ENCODE data around the gene FADS6. TPM values are rescaled to one million over a fixed set of nuclear protein-coding genes. Genes with fewer than 3 reads are reported as not detected.

The FADS6 gene
- total RNA-seq: not detected in 2 replicates

- intact Hi-C loops (cut with micrococcal nuclease): no loop called here
- Mint-ChIP-seq H3K27ac (no peak within 1 kb of the TSS), H3K9me3 (no peaks in the 10 kb centered on the region), H3K4me3 (peak within 1 kb of the TSS; percentile 68), H3K36me3 (ENCODE audit: low read depth) (no peaks in the 10 kb centered on the region), H3K4me1 (peaks cover 2% of the 10 kb centered on the region), H3K27me3 (peaks cover 47% of the 10 kb centered on the region)
- DNase-seq: peak; percentile 70
Observed at GRCh38 chr17:74892974-74893911, at the start of gene FADS6. Gene FADS6 (minus strand): TSS chr17:74893633. CDS start chr17:74893595, 38 bp downstream.

- no peak for DNase-seq
- Mint-ChIP-seq H3K4me3 (no peak overlapping the region), H3K9me3 (no peaks in the 10 kb centered on the region), H3K27ac (no peak overlapping the region), H3K27me3 (peaks cover 37% of the 10 kb centered on the region), H3K36me3 (ENCODE audit: low read depth) (no peaks in the 10 kb centered on the region), H3K4me1 (peaks cover 2% of the 10 kb centered on the region)
- intact Hi-C loops (cut with micrococcal nuclease): no loop called here
Observed at GRCh38 chr17:74941128-74941725, 47.8 kb upstream of the FADS6 start.

- no peaks in the 10 kb centered on the region for H3K9me3 Mint-ChIP-seq
- intact Hi-C loops (cut with micrococcal nuclease): no loop called here
- no peak overlapping the region for H3K4me3 Mint-ChIP-seq
Observed at GRCh38 chr17:74939534-74939933, 46.1 kb upstream of the FADS6 start.

GRCh38 chr17:74938194-74938950 lies 44.9 kb upstream of the FADS6 start:
- intact Hi-C loops (cut with micrococcal nuclease): no loop called here
- Mint-ChIP-seq H3K27ac (no peak overlapping the region), H3K27me3 (peaks cover 46% of the 10 kb centered on the region), H3K4me1 (peaks cover 2% of the 10 kb centered on the region), H3K4me3 (no peak overlapping the region), H3K36me3 (ENCODE audit: low read depth) (no peaks in the 10 kb centered on the region), H3K9me3 (no peaks in the 10 kb centered on the region)
- DNase-seq: no peak

More at GRCh38 chr17:74939534-74939933, 46.1 kb upstream of the FADS6 start:
- peaks cover 37% of the 10 kb centered on the region for H3K27me3 Mint-ChIP-seq
- no peaks in the 10 kb centered on the region for H3K36me3 Mint-ChIP-seq (ENCODE audit: low read depth)
- H3K27ac Mint-ChIP-seq: no peak overlapping the region
- peaks cover 2% of the 10 kb centered on the region for H3K4me1 Mint-ChIP-seq
- no peak for DNase-seq

GRCh38 chr17:74937064-74938051 lies 43.9 kb upstream of the FADS6 start:
- Mint-ChIP-seq H3K27me3 (peaks cover 55% of the 10 kb centered on the region), H3K4me3 (no peak overlapping the region), H3K36me3 (ENCODE audit: low read depth) (no peaks in the 10 kb centered on the region), H3K9me3 (no peaks in the 10 kb centered on the region), H3K4me1 (peaks cover 2% of the 10 kb centered on the region), H3K27ac (no peak overlapping the region)
- DNase-seq: no peak
- intact Hi-C loops (cut with micrococcal nuclease): no loop called here

GRCh38 chr17:74936470-74936799 lies 43.0 kb upstream of the FADS6 start:
- no peak overlapping the region for H3K4me3 Mint-ChIP-seq
- H3K27ac Mint-ChIP-seq: no peak overlapping the region
- peaks cover 2% of the 10 kb centered on the region for H3K4me1 Mint-ChIP-seq
- H3K9me3 Mint-ChIP-seq: no peaks in the 10 kb centered on the region
- DNase-seq: no peak
- H3K36me3 Mint-ChIP-seq (ENCODE audit: low read depth): no peaks in the 10 kb centered on the region
- H3K27me3 Mint-ChIP-seq: peaks cover 63% of the 10 kb centered on the region
- intact Hi-C loops (cut with micrococcal nuclease): no loop called here

GRCh38 chr17:74935585-74936469 lies 42.4 kb upstream of the FADS6 start, which contains the start of gene OTOP3:
Gene OTOP3 (plus strand): TSS chr17:74935898. CDS start chr17:74935922, 24 bp downstream.
- Mint-ChIP-seq H3K36me3 (ENCODE audit: low read depth) (no peaks in the 10 kb centered on the region), H3K27ac (no peak within 1 kb of the TSS), H3K4me1 (peaks cover 5% of the 10 kb centered on the region), H3K4me3 (no peak within 1 kb of the TSS), H3K27me3 (peaks cover 69% of the 10 kb centered on the region), H3K9me3 (no peaks in the 10 kb centered on the region)
- no peak for DNase-seq
- intact Hi-C loops (cut with micrococcal nuclease): no loop called here

- Mint-ChIP-seq H3K36me3 (ENCODE audit: low read depth) (no peaks in the 10 kb centered on the region), H3K4me3 (no peak overlapping the region), H3K4me1 (peaks cover 5% of the 10 kb centered on the region), H3K9me3 (no peaks in the 10 kb centered on the region), H3K27ac (no peak overlapping the region), H3K27me3 (peaks cover 67% of the 10 kb centered on the region)
- intact Hi-C loops (cut with micrococcal nuclease): no loop called here
- DNase-seq: no peak
Observed at GRCh38 chr17:74935048-74935447, 41.6 kb upstream of the FADS6 start.

GRCh38 chr17:74930535-74931036 lies 37.2 kb upstream of the FADS6 start:
- Mint-ChIP-seq H3K27me3 (peaks cover 66% of the 10 kb centered on the region), H3K36me3 (ENCODE audit: low read depth) (no peaks in the 10 kb centered on the region), H3K27ac (no peak overlapping the region), H3K4me1 (peaks cover 3% of the 10 kb centered on the region), H3K4me3 (no peak overlapping the region), H3K9me3 (no peaks in the 10 kb centered on the region)
- intact Hi-C loops (cut with micrococcal nuclease): no loop called here
- DNase-seq: no peak

GRCh38 chr17:74928786-74929185 lies 35.4 kb upstream of the FADS6 start:
- no peaks in the 10 kb centered on the region for H3K36me3 Mint-ChIP-seq (ENCODE audit: low read depth)
- no peak for DNase-seq
- intact Hi-C loops (cut with micrococcal nuclease): no loop called here
- peaks cover 6% of the 10 kb centered on the region for H3K4me1 Mint-ChIP-seq
- no peaks in the 10 kb centered on the region for H3K9me3 Mint-ChIP-seq
- peaks cover 67% of the 10 kb centered on the region for H3K27me3 Mint-ChIP-seq
- no peak overlapping the region for H3K27ac Mint-ChIP-seq
- H3K4me3 Mint-ChIP-seq: no peak overlapping the region

GRCh38 chr17:74925242-74925641 lies 31.8 kb upstream of the FADS6 start:
- no peak for DNase-seq
- no peaks in the 10 kb centered on the region for H3K9me3 Mint-ChIP-seq
- no peak overlapping the region for H3K4me3 Mint-ChIP-seq
- H3K4me1 Mint-ChIP-seq: peaks cover 2% of the 10 kb centered on the region
- intact Hi-C loops (cut with micrococcal nuclease): no loop called here
- H3K36me3 Mint-ChIP-seq (ENCODE audit: low read depth): no peaks in the 10 kb centered on the region
- H3K27ac Mint-ChIP-seq: no peak overlapping the region
- H3K27me3 Mint-ChIP-seq: peaks cover 60% of the 10 kb centered on the region

GRCh38 chr17:74924250-74924948 lies 31.0 kb upstream of the FADS6 start, which contains the start of gene OTOP2:
Gene OTOP2 (plus strand): TSS chr17:74924273. CDS start chr17:74924633, 360 bp downstream.
- Mint-ChIP-seq H3K27me3 (peaks cover 60% of the 10 kb centered on the region), H3K36me3 (ENCODE audit: low read depth) (no peaks in the 10 kb centered on the region), H3K4me1 (peaks cover 2% of the 10 kb centered on the region), H3K4me3 (peak within 1 kb of the TSS; percentile 47), H3K27ac (no peak within 1 kb of the TSS), H3K9me3 (no peaks in the 10 kb centered on the region)
- intact Hi-C loops (cut with micrococcal nuclease): no loop called here
- peak; percentile 62 for DNase-seq
